Thymus (tissue), 11 donors: ENCODE measurements around the gene SERPINB13. TPM values are rescaled to one million over a fixed set of nuclear protein-coding genes. Genes with fewer than 3 reads are reported as not detected.

ENCODE experiments used
- DNase-seq, 9 donors: peaks; one replicate each; pipeline ENCODE4 v3.0.0-alpha.2; 2013; ENCODE audit warnings: low spot score in 9 of 9, low read depth in 6 of 9, missing footprints in 1 of 9
- H3K27ac ChIP-seq, 2 donors: one replicate each; pipeline ENCODE4 v1.5.1; 2013; ENCODE audit warnings: control low read depth in 1 of 2, low read depth in 1 of 2, low read length in 1 of 2, mild to moderate bottlenecking in 1 of 2, moderate library complexity in 1 of 2
- H3K27me3 ChIP-seq, 2 donors: one replicate each; pipeline ENCODE4 v1.5.1; 2013; ENCODE audit warnings: low read length in 1 of 2; ENCODE audit not compliant: control insufficient read depth in 2 of 2, insufficient read depth in 1 of 2
- H3K36me3 ChIP-seq, 2 donors: one replicate each; pipeline ENCODE4 v1.5.1; 2013; ENCODE audit warnings: low read length in 1 of 2, mild to moderate bottlenecking in 1 of 2, moderate library complexity in 1 of 2; ENCODE audit not compliant: control insufficient read depth in 2 of 2, insufficient read depth in 2 of 2
- H3K4me1 ChIP-seq, 2 donors: one replicate each; pipeline ENCODE4 v1.5.1; 2013; ENCODE audit warnings: low read length in 2 of 2; ENCODE audit not compliant: control insufficient read depth in 2 of 2, insufficient read depth in 2 of 2
- H3K4me3 ChIP-seq, 2 donors: one replicate each; pipeline ENCODE4 v1.5.1; 2013; ENCODE audit warnings: low read length in 2 of 2, control low read depth in 1 of 2, mild to moderate bottlenecking in 1 of 2
- H3K9me3 ChIP-seq, 2 donors: one replicate each; pipeline ENCODE4 v1.5.1; 2013; ENCODE audit warnings: low read length in 1 of 2, mild to moderate bottlenecking in 1 of 2; ENCODE audit not compliant: control insufficient read depth in 2 of 2, insufficient read depth in 1 of 2
- WGBS: extraction: QIAGEN DNeasy Blood & Tissue Kit; methylation state at CpG from one replicate; pipeline ENCODE4 v1.1.7; 2013; 5-methylcytosine and 5-hydroxymethylcytosine counted together
- polyA plus RNA-seq: library from polyadenylated mRNA; stranded (reverse); fragments of 200-250 nt; gene quantifications from one replicate; pipeline ENCODE4 v1.2.3, GENCODE V29; 2013
- total RNA-seq: library from RNA; stranded (reverse); fragments of 120-200 nt; gene quantifications from one replicate; pipeline ENCODE4 v1.2.4, GENCODE V29; 2013
- donor health status: healthy.

The SERPINB13 gene
- total and polyA plus RNA-seq, 2 donors = 0.99 to 9.8 TPM

DNA sequence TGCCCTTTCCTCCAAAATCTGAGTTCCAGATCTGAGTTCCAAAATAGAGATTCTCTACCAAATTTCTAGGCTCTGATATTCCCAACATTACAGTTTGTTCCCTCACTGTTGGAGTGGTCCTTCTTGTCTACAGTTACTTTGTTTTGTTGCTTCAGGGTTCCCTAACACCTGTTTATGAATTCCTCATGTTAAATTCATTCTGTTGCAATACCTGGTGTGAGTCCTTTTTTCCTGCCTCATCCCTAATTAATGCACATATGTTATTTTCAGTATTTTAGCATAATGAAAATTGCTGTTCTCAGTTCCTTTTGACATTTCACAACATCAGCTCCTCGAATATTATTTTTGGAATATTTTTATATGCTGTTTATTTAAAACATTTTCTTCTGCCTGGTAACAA, 16.2 kb downstream of the SERPINB13 start:
- H3K36me3 ChIP-seq = no peaks in the 10 kb centered on the region
- no peak overlapping the region for H3K27ac ChIP-seq
- H3K9me3 ChIP-seq = no peaks in the 10 kb centered on the region
- DNase-seq = no peak
- H3K4me3 ChIP-seq = no peak overlapping the region
- H3K4me1 ChIP-seq = no peaks in the 10 kb centered on the region
- H3K27me3 ChIP-seq = no peaks in the 10 kb centered on the region
- 85% methylated on average over 1 of the region's 1 CpG for WGBS

DNA sequence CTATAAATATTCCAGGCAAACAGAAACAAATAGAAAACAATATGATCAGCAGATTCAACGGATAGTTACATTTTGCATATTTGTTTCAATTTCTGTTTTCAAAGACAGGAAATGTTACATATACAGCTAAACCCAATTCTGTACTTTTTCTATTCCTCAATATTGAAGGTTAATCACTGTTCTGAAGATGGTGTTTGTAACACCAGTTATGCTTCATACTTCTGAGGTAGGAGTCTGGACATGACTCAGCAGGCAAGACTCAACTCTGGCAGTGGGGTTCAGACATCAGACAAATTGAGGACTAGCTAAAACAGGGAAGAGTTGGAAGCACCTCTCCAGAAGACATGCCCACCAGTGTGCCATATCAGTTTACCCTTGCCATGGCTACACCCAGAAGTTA, 16.6 kb downstream of the SERPINB13 start:
- H3K4me1 ChIP-seq = no peaks in the 10 kb centered on the region
- no peak overlapping the region for H3K4me3 ChIP-seq
- H3K9me3 ChIP-seq = no peaks in the 10 kb centered on the region
- 0% methylated on average over 1 of the region's 1 CpG for WGBS
- H3K27me3 ChIP-seq = no peaks in the 10 kb centered on the region
- no peak for DNase-seq
- no peaks in the 10 kb centered on the region for H3K36me3 ChIP-seq
- H3K27ac ChIP-seq = no peak overlapping the region

DNA sequence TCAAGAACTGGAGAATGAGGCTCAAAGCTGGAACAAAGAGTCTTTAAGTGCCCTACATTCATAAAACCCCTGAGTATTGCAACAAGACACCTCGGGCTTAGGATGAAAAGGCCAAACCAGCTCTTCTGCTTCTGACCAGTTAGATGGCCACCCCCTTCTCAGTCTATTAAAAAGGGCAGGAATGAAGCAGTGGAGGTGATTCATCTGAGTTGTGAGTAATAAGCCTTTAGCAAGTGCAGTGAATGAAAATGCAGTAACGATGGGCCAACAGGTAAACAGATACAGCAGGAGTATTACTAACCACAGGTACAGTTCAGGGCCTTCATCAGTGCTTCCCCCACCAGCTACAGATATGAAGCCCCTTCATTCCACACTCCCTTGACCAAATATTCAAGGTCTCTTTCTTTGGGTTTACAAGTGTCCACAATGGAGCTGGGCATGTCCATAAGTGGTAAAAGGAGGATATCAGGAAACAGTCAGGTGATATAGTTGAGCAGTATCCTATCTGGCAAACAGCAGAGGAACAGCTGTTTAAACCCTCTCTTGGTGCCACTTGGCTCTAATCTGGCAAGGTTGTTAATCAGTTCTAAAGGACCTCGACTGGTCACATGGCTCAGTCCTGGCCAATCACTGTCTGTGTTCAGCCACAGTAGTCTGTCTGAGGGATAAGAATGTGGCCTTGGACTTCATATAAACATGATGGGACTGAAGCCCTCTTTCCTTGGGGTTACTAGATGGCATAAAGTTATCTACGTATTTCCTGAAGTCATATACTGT, 17.8 kb downstream of the SERPINB13 start:
- Histone ChIP-seq H3K9me3 (no peaks in the 10 kb centered on the region), H3K4me3 (no peak overlapping the region), H3K36me3 (no peaks in the 10 kb centered on the region), H3K27me3 (no peaks in the 10 kb centered on the region), H3K27ac (no peak overlapping the region), H3K4me1 (no peaks in the 10 kb centered on the region)
- WGBS = 90% methylated on average over 4 of the region's 4 CpGs
- no peak for DNase-seq

DNA sequence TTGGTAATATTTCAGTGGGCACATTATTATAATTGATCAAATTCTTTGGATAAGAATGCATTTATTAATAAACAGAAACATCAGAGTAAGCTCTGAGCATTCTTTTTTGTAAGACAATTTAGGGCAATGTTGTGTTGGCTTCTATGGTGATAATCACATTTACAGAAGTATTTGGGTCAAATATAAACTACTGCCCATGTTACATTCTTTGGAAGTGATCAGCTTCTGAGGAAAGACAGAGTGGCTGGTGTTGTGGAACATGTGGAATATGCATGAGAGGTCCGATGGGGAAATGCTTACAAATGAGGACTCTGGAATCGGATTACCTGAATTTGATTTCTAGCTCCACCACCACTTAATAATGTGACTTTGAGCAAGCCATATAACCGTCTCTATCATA, 19.4 kb downstream of the SERPINB13 start:
- Histone ChIP-seq H3K4me1 (no peaks in the 10 kb centered on the region), H3K4me3 (no peak overlapping the region), H3K27ac (no peak overlapping the region), H3K27me3 (no peaks in the 10 kb centered on the region), H3K36me3 (no peaks in the 10 kb centered on the region), H3K9me3 (no peaks in the 10 kb centered on the region)
- no peak for DNase-seq
- 92% methylated on average over 3 of the region's 3 CpGs for WGBS

DNA sequence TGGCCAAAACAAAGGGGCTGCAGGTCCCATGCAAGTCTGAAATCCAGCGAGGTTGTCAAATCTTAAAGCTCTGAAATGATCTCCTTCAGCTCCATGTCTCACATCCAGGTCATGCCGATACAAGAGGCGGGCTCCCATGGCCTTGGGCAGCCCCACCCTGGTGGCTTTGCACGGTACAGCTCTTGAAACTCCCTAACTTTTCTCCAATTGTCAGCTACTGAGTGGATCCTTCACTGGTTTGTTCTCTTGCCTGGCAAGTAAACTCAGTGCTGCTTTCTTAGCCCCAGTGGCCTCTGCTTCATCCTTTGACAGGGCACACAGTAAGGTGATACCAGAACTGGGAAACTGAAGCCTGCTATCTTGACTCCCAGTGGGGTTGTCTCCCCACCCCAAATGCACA, 26.3 kb downstream of the SERPINB13 start:
- Histone ChIP-seq H3K36me3 (no peaks in the 10 kb centered on the region), H3K9me3 (no peaks in the 10 kb centered on the region), H3K4me3 (no peak overlapping the region), H3K4me1 (no peaks in the 10 kb centered on the region), H3K27ac (no peak overlapping the region), H3K27me3 (no peaks in the 10 kb centered on the region)
- DNase-seq = no peak
- 93% methylated on average over 4 of the region's 4 CpGs for WGBS

DNA sequence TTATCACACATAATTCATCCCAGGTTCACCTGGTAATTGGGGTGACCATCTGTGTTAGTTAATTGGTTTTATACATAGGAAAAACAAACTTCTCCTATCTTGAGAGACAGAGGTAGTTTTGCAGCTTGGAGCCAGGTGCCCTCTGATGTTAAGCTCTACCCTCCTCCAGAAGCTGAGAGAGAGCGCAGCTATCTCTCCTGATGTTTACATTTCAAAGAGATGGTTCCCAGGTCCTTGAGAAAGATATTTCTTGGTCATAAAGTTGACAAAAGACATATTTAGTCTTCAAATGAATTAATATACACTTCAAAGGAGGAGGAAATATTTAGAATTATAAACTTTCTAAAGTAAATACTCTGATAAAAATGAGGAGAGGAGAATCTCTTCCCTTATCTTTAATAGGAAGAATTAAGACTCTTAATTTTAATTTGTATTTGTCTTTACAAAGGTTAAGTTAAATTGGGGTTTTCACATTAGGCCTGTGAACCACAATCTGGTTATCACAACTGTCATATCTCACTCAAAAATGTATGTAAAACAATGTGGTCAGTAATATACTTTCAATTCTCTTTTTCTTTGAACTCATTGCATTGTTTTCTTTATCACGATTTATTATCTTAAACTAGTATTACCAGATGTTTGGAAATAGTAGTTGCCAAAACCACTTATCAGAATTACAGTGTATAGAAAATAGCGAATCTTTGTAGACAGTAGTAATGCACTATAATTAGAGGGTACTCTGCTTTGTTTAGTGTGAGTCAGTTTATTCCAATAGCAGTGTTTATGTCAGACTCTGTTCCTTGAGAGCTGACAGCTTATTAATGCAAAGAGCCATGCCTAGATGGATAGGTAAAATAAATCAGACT, 30.1 kb downstream of the SERPINB13 start:
- no peaks in the 10 kb centered on the region for H3K27me3 ChIP-seq
- WGBS = 73% methylated on average over 3 of the region's 3 CpGs
- no peak for DNase-seq

DNA sequence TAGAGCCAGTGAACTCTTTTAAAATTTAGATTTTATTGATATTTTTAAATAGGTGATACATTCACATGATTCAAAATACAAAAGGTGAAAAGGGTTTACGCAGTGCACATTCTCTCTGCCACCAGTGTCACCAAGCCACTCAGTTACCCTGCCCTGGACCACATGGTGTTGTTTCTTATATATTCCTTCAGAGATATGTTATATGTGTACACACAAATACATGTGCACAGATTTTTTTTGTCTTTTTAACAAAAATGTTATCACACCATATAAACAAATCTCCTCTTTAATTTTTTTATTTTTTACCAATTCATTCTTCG, 30.7 kb downstream of the SERPINB13 start:
- no peak for DNase-seq
- Histone ChIP-seq H3K27me3 (no peaks in the 10 kb centered on the region), H3K27ac (no peak overlapping the region), H3K9me3 (no peaks in the 10 kb centered on the region), H3K36me3 (no peaks in the 10 kb centered on the region), H3K4me1 (no peaks in the 10 kb centered on the region), H3K4me3 (no peak overlapping the region)
- 96% methylated on average over 2 of the region's 2 CpGs for WGBS

More for the DNA sequence above, 30.1 kb downstream of the SERPINB13 start:
- Histone ChIP-seq H3K27ac (no peak overlapping the region), H3K36me3 (no peaks in the 10 kb centered on the region), H3K4me3 (no peak overlapping the region), H3K4me1 (no peaks in the 10 kb centered on the region), H3K9me3 (no peaks in the 10 kb centered on the region)

DNA sequence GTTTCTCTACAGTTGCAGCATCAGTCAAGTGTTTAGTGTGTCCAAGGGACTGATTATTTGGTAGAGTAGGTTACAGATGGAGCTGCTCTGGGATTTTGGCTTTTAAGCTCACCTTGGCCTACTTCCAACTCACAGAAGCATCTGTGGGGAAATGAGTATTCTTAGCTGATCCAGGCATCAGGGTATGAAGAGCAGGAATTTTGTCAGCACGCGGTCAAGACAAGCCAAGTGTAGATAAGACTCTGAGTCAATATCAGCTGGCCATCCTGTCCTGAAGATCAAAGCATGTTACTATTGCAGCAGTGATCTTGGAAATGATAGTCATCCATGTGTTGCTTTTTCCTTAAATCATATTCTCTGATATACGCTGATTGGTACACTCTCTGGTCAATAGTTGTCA, 32.5 kb downstream of the SERPINB13 start:
- no peaks in the 10 kb centered on the region for H3K4me1 ChIP-seq
- no peaks in the 10 kb centered on the region for H3K27me3 ChIP-seq
- no peaks in the 10 kb centered on the region for H3K36me3 ChIP-seq
- no peak for DNase-seq
- no peak overlapping the region for H3K27ac ChIP-seq
- 93% methylated on average over 3 of the region's 3 CpGs for WGBS
- peaks cover 1 to 3% of the 10 kb centered on the region in 2 donors for H3K9me3 ChIP-seq
- H3K4me3 ChIP-seq = no peak overlapping the region

DNA sequence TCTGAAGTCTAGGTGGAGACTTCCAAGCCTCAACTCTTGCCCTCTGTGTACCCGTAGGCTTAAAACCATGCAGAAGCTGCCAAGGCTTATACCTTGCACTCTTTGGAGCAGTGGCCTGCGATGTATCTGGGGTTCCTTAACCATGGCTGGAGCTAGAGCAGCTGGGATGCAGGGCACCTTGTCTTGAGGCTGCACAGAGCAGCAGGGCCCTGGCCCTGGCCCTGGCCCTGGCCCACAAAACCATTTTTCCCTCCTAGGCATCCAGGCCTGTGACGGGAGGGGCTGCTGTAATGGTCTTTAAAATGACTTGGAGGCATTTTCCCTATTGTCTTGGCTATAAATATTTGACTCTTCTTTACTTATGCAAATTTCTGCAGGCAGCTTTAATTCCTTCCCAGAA, 37.7 kb downstream of the SERPINB13 start:
- DNase-seq = no peak
- Histone ChIP-seq H3K36me3 (no peaks in the 10 kb centered on the region), H3K9me3 (peaks cover 1 to 20% of the 10 kb centered on the region in 2 donors), H3K4me1 (no peaks in the 10 kb centered on the region), H3K4me3 (no peak overlapping the region), H3K27me3 (no peaks in the 10 kb centered on the region), H3K27ac (no peak overlapping the region)
- 92% methylated on average over 3 of the region's 3 CpGs for WGBS
